Stomach (tissue), 4 donors: Measurements from ENCODE around the gene LDB1.

ENCODE experiments used
- CTCF ChIP-seq, 7 experiments: fragments of 450-650 bp in 4 of 7; fragments of 200-600 bp in 3 of 7; sonication (generic) in 3 of 7; IDR thresholded peaks; one replicate each; pipeline ENCODE4 v1.5.1; 2016 to 2019; ENCODE audit warnings: antibody characterized with exemption in 7 of 7, control low read depth in 2 of 7, mild to moderate bottlenecking in 1 of 7
- EP300 ChIP-seq: sonication (generic); formaldehyde crosslinking; IDR thresholded peaks from one replicate; pipeline ENCODE4 v1.6.1; 2017; ENCODE audit warnings: antibody characterized with exemption
- POLR2A ChIP-seq, 4 donors: fragments of 450-650 bp; IDR thresholded peaks; one replicate each; pipeline ENCODE4 v1.6.1; 2016; ENCODE audit warnings: antibody characterized with exemption in 4 of 4, control low read depth in 2 of 4, mild to moderate bottlenecking in 1 of 4, moderate library complexity in 1 of 4
- POLR2AphosphoS5 ChIP-seq, 3 donors: sonication (generic); formaldehyde crosslinking; IDR thresholded peaks; one replicate each; pipeline ENCODE4 v1.6.1; 2016; ENCODE audit warnings: antibody characterized with exemption in 3 of 3

- no peak for TF ChIP-seq CTCF (IDR thresholded peaks at IDR 0.05)
- TF ChIP-seq POLR2A (IDR thresholded peaks at IDR 0.05): no peak
- TF ChIP-seq POLR2AphosphoS5 (IDR thresholded peaks at IDR 0.05): no peak
- TF ChIP-seq EP300: no peak
Observed at GRCh38 chr10:102132193-102132562, 12.0 kb upstream of the LDB1 start.
